Stimulated activated CD4-positive, alpha-beta T cell treated with anti-CD3 and anti-CD28 coated beads, Interleukin-2, amount 100 ng/mL, for 24 hours (primary cell): Measurements from ENCODE around the gene MTHFS.

Experiments used
- DNase-seq, 2 donors: peaks; one replicate each; pipeline ENCODE4 v3.0.0-alpha.2; 2020

MTHFS gene

DNA sequence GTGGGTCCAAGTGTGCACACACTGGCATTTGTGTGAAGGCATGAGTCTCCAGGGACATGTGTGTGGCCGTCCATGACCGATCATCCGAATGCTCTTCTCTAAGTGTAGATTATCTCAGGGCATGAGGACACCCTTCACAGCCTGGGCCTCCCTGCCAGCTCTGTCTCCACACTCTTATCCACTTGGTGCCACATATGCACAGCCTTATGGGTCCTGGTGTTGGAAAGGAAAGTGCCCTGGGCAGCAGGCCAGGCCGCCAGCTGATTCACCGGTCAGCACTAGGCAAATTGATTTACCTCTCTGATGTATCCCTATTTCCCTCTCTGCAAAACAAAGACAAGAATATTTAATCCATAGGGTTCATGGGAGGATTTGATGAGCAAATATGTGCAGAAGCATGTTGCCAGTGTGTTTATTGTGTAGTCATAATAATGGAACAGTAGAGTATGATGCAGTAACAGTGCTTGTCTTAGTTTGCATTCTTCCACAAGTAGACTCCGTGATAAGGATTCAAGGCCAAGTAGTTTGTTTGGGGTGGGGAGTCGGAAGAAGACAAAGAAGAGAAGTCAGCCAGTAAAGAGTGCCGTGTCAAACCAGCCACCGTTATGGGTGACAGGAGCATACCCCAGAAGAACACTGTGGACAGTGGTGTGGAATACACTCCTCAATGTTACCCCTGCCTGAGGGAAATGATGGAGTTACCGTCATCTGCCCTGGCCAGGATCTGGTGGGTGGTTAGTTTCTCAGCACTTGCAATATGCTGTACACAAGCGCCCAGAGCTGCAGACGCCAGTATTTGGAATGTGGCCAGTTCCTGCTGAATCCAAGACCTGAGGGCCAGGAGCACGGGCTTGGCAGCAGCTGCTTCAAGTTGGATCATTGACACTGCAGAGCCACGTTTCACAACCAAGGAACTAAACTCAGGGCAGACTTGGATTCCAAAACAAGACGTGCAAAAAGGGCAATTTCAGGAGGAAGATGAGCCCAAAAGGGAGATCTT, 85.1 kb downstream of the MTHFS start:
- DNase-seq = no peak

GRCh38 chr15:79804838-79805237, 92.0 kb downstream of the MTHFS start:
- no peak for DNase-seq

DNA sequence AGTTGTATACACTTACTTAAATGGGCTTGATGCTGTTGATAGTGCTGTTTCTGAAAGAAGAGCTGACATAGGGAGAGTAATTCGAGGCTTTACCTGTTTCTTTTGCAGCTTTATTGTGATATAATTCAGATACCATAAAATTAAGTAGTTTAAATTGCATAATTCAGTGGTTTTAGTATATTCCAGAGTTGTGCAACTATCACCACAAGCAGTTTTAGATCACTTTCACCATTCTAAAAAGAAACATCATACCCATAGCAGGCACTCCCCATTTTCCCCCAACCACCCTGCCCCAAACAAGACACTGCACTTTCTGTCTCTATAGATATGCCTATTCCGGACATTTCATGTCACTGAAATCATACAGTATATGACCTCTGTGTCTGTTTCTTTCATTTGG, 98.5 kb downstream of the MTHFS start:
- DNase-seq = no peak
